Measurements from ENCODE around the gene ADAM15.

Gene ADAM15

GRCh38 chr1:155064832-155065429 lies 13.8 kb downstream of the ADAM15 start:
- no peak for DNase-seq (ENCODE audit: extremely low spot score)
- ChIA-PET POLR2A (no interaction called here), CTCF (interaction anchor here (1.2 to 16.0 kb wide), 10 partner anchors 11 to 729 kb away, joined by 3 to 285 read pairs (median 4); partner anchors contain the start of genes ADAM15, EFNA3 and KRTCAP2)
- TF ChIP-seq CTCF (IDR thresholded peaks at IDR 0.05; ENCODE audit: control extremely low read depth, extremely low read depth, low read depth, missing control alignments): no peak

GRCh38 chr1:155066777-155067176 lies 15.7 kb downstream of the ADAM15 start:
- TF ChIP-seq CTCF (IDR thresholded peaks at IDR 0.05; ENCODE audit: control extremely low read depth, extremely low read depth, low read depth, missing control alignments): no peak
- CTCF ChIA-PET: interaction anchor here (0.9 to 16.0 kb wide), 5 partner anchors 9 to 101 kb away, joined by 3 to 285 read pairs (median 96); partner anchors contain the start of genes ADAM15 and EFNA3
- no peak for DNase-seq (ENCODE audit: extremely low spot score)
- POLR2A ChIA-PET: no interaction called here

GRCh38 chr1:155068599-155068998 lies 17.5 kb downstream of the ADAM15 start:
- no peak for TF ChIP-seq CTCF (IDR thresholded peaks at IDR 0.05; ENCODE audit: control extremely low read depth, extremely low read depth, low read depth, missing control alignments)
- ChIA-PET POLR2A (no interaction called here), CTCF (interaction anchor here (5.6 to 13.7 kb wide), 3 partner anchors 7 to 22 kb away, joined by 48 to 285 read pairs (median 96); partner anchors contain the start of genes ADAM15 and EFNA3)
- DNase-seq (ENCODE audit: extremely low spot score): no peak

- ChIA-PET CTCF (interaction anchor here (0.7 to 5.6 kb wide), 7 partner anchors 8 to 53 kb away, joined by 3 to 48 read pairs (median 5); partner anchors contain the start of genes ADAM15 and EFNA3), POLR2A (interaction anchor here (0.5 kb wide), 1 partner anchor 13 kb away, joined by 4 read pairs; no protein-coding TSS in a partner anchor)
- no peak for DNase-seq (ENCODE audit: extremely low spot score)
- no peak for TF ChIP-seq CTCF (IDR thresholded peaks at IDR 0.05; ENCODE audit: control extremely low read depth, extremely low read depth, low read depth, missing control alignments)
These were observed 18.5 kb downstream of the ADAM15 start for GRCh38 chr1:155069551-155070157.

GRCh38 chr1:155070158-155070621 lies 19.1 kb downstream of the ADAM15 start:
- CTCF ChIA-PET: interaction anchor here (0.7 to 5.6 kb wide), 10 partner anchors 9 to 103 kb away, joined by 3 to 48 read pairs (median 4); partner anchors contain the start of genes ADAM15, EFNA3 and KRTCAP2
- no peak for TF ChIP-seq CTCF (IDR thresholded peaks at IDR 0.05; ENCODE audit: control extremely low read depth, extremely low read depth, low read depth, missing control alignments)
- DNase-seq (ENCODE audit: extremely low spot score): no peak
- POLR2A ChIA-PET: interaction anchor here (0.5 kb wide), 1 partner anchor 13 kb away, joined by 4 read pairs; no protein-coding TSS in a partner anchor

GRCh38 chr1:155070721-155071569 lies 19.8 kb downstream of the ADAM15 start:
- ChIA-PET POLR2A (no interaction called here), CTCF (interaction anchor here (0.7 to 5.6 kb wide), 9 partner anchors 9 to 102 kb away, joined by 3 to 48 read pairs (median 5); partner anchors contain the start of genes ADAM15, EFNA3 and KRTCAP2)

More at GRCh38 chr1:155070721-155071569, 19.8 kb downstream of the ADAM15 start:
- peak; percentile 26 for TF ChIP-seq CTCF (IDR thresholded peaks at IDR 0.05; ENCODE audit: control extremely low read depth, extremely low read depth, low read depth, missing control alignments)
- DNase-seq (ENCODE audit: extremely low spot score): peak; percentile 81
